A549 treated with RU486 at 1 μM for 4 hours (cell line): ENCODE measurements around the gene G6PD. TPM values are rescaled to one million over a fixed set of nuclear protein-coding genes. Genes with fewer than 3 reads are reported as not detected.

Experiments used
- total RNA-seq: library from RNA; stranded (reverse); fragments of 200-300 nt; extraction: Qiagen RNA extraction; gene quantifications from 5 replicates; pipeline ENCODE4 v1.2.3, GENCODE V29; 2022; ENCODE audit warnings: low read depth

Gene G6PD
- 1,384 to 1,559 TPM (median 1,513 TPM) in 5 replicates for total RNA-seq

DNA sequence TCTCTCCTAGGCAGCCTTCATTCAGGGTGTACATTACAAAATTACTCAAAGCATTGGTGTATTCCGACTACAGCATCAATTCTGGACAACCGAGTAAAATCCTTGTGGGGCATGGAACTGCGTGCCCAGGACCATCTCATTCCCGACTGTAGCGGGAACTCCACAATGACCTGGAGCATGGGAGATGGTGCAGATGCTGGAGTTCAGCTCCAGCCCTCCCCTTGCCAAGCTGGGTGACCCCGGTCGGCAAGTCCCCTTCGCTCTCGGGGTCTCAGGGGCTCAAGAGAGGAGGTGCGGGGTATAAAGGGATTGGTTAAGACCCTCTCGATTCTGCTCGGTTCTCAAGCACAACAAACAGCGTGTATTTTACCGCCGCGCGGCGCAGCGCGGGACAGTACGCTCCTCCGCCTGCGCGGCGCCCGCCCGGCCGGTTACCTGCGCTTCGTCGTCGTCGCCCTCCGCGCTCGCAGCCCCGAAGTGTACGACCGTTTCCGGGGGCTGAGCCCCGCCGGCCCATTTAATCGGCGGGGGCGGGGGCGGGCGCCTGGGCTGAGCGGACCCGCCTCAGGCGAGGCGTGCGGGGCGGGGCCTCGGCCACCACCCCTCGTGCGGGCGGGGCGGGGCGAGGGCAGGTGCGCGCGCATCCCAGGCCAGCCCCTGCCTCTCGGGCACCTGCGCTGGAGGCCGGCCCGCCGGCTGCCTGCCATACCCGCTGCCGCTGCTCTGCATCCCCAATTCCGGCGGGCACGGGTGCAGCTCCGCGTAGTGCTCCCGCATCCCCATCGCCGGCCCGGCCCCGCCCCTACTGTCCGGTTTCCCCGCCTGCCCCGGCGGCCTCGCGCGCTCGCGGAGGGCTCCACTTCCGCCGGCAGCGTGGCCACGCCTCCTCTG, at the start of gene G6PD:
G6PD (minus strand) TSS at position 493 of the 891 bp plus-strand sequence. CDS start 691 bp downstream, outside the sequence.

DNA sequence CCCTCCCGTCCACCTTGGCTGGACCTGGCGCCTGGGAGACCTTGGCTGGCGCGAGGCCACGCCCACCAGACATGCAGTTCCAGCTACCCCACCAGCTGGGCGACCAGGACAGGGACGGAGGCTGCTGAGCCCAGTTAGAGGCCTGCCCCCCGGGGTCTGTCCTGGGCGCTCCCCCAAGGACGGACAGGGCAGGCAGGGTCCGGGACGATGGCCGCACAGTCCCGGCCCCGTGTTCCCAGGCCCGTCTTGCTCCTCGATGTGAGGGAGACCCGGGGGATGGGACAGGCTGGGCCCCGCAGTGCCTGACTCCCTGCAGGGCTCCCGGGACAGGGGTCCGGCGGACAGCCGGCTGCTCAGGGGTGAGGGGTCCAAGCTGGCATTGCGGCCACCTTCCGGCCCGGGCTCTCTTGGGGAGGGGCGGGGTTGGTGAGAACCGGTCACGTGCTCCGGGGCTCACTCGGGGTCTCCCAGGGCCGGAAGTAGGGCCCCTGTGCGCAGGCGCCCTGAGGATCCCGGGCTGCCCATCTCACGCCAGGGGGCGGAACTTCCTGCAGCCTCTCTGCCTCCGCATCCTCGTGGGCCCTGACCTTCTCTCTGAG, 38.0 kb upstream of the G6PD start, which contains the start of gene CTAG1A:
CTAG1A (plus strand) TSS at position 549 of the 599 bp plus-strand sequence. CDS start 74 bp downstream, outside the sequence.

DNA sequence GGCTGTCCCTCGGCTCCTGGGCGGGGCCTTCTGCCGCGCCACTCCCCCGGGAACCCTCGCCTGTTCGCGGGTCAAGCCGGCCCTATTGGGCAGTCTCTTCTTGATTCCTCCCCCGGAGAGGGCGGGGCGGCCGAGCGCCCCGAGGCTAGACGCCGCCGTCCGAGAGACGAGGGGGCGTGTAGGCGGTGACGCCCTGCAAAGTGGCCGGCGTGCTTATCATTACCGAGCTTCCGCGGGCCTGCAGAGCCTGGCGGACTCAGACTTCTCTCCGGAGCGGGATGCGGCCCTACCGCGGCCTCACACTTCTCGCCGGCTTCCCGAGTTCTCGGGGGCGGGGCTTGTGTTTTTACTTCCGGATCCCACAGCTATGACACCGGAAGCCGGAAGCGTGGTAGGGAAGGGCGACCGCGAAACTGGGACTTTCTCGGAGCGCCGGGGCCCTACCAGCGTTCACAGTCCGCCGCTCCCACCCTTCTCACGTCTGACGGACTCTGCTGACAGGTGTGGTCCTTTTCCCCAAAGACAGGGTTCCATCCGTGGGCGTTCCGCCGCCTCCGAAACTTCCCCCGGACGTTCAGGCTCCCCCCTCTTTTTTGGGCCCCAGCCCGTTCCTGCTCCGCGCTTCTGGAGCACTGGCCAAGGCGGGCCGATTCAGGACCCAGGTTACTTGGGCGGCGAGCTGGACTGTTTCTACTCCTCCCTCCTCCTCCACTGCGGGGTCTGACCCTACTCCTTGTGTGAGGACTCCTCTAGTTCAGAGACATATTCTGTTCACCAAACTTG, 790 bp upstream of the G6PD start, which contains the start of gene IKBKG:
IKBKG (plus strand) TSS at position 376 of the 783 bp plus-strand sequence. CDS start 4,383 bp downstream, outside the sequence.

GRCh38 chrX:154515966-154516655, 30.5 kb downstream of the G6PD start, which contains the start of gene FAM3A:
FAM3A (minus strand) TSS chrX:154516232; CDS start chrX:154515772, 460 bp downstream.

GRCh38 chrX:154490414-154491083, 56.1 kb downstream of the G6PD start, which contains the start of gene SLC10A3:
SLC10A3 (minus strand) TSS chrX:154490629; CDS start chrX:154488940, 1,689 bp downstream.

GRCh38 chrX:154486396-154487207, 60.0 kb downstream of the G6PD start, which contains the start of gene UBL4A:
UBL4A (minus strand) TSS chrX:154486615; CDS start chrX:154486584, 31 bp downstream.

Other genes starting within 250 kb of the G6PD start
- gene FLNA, start 172.2 kb downstream of the G6PD start, total RNA-seq: 1,374 to 1,670 TPM (median 1,583 TPM) in 5 replicates
- gene EMD, start 167.6 kb downstream of the G6PD start, total RNA-seq: 127 to 170 TPM (median 155 TPM) in 5 replicates
- gene RPL10, start 148.5 kb downstream of the G6PD start, total RNA-seq: 5,191 to 5,756 TPM (median 5,342 TPM) in 5 replicates
- 20.6 to 30.0 TPM (median 26.9 TPM) in 5 replicates for gene DNASE1L1, start 137.6 kb downstream of the G6PD start, total RNA-seq
- 29.0 to 38.9 TPM (median 33.3 TPM) in 5 replicates for gene TAFAZZIN, start 135.3 kb downstream of the G6PD start, total RNA-seq
- 72.3 to 108 TPM (median 104 TPM) in 5 replicates for gene ATP6AP1, start 118.2 kb downstream of the G6PD start, total RNA-seq
- 88.0 to 102 TPM (median 92.6 TPM) in 5 replicates for gene GDI1, start 109.7 kb downstream of the G6PD start, total RNA-seq
- gene FAM50A, start 102.7 kb downstream of the G6PD start, total RNA-seq: 89.4 to 122 TPM (median 110 TPM) in 5 replicates
- gene PLXNA3, start 88.6 kb downstream of the G6PD start, total RNA-seq: 8.6 to 15.9 TPM (median 10.8 TPM) in 5 replicates
- gene LAGE3, start 67.6 kb downstream of the G6PD start, total RNA-seq: 48.7 to 73.2 TPM (median 69.0 TPM) in 5 replicates
- gene UBL4A, start 60.2 kb downstream of the G6PD start, total RNA-seq: 57.8 to 73.0 TPM (median 60.0 TPM) in 5 replicates
- gene SLC10A3, start 56.2 kb downstream of the G6PD start, total RNA-seq: 31.5 to 42.6 TPM (median 39.9 TPM) in 5 replicates
- 30.7 to 46.1 TPM (median 43.4 TPM) in 5 replicates for gene FAM3A, start 30.6 kb downstream of the G6PD start, total RNA-seq
- gene IKBKG, start 774 bp upstream of the G6PD start, total RNA-seq: 34.1 to 45.7 TPM (median 42.8 TPM) in 5 replicates
- gene CTAG1A, start 38.3 kb upstream of the G6PD start, total RNA-seq: not detected in 5 replicates
- not detected in 5 replicates for gene CTAG1B, start 72.4 kb upstream of the G6PD start, total RNA-seq
- not detected in 5 replicates for gene CTAG2, start 106.7 kb upstream of the G6PD start, total RNA-seq
- 0.26 to 0.57 TPM (median 0.49 TPM) in 5 replicates for gene GAB3, start 204.2 kb upstream of the G6PD start, total RNA-seq
- gene DKC1, start 216.0 kb upstream of the G6PD start, total RNA-seq: 157 to 223 TPM (median 174 TPM) in 5 replicates